GM23338 (cell line): ENCODE results near the gene CDON. TPM values are rescaled to one million over a fixed set of nuclear protein-coding genes. Genes with fewer than 3 reads are reported as not detected.

Experiments
- ATAC-seq: fragments of 200-7000 bp; cut with Tn5 transposase; 3 replicates; pipeline ENCODE4 v1.9.1; 2020
- DNase-seq: peaks from one replicate; pipeline ENCODE4 v3.0.0-alpha.2; 2015; ENCODE audit warnings: low spot score
- H2AFZ ChIP-seq: fragments of 200-600 bp; sonication (generic); 2 replicates; pipeline ENCODE4 v1.8.0; 2016; ENCODE audit warnings: antibody characterized with exemption, mild to moderate bottlenecking, moderate library complexity
- H3F3A ChIP-seq: fragments of 200-600 bp; sonication (generic); replicated peaks from 2 replicates; pipeline ENCODE4 v1.8.0; 2017; ENCODE audit warnings: antibody characterized with exemption, mixed run types, low read depth
- H3K27ac ChIP-seq: fragments of 200-600 bp; sonication (generic); 2 replicates; pipeline ENCODE4 v1.6.1; 2016; ENCODE audit warnings: low read depth
- H3K27me3 ChIP-seq: fragments of 200-600 bp; sonication (generic); 2 replicates; pipeline ENCODE4 v1.8.0; 2016; ENCODE audit warnings: mild to moderate bottlenecking, mixed run types, moderate library complexity; ENCODE audit not compliant: insufficient read depth
- H3K36me3 ChIP-seq: fragments of 200-600 bp; sonication (generic); 2 replicates; pipeline ENCODE4 v1.8.0; 2016; ENCODE audit warnings: mild to moderate bottlenecking; ENCODE audit not compliant: insufficient read depth
- H3K4me1 ChIP-seq: fragments of 200-600 bp; sonication (generic); 2 replicates; pipeline ENCODE4 v1.8.0; 2016; ENCODE audit warnings: mild to moderate bottlenecking, moderate library complexity; ENCODE audit not compliant: insufficient read depth
- H3K4me2 ChIP-seq: fragments of 200-600 bp; sonication (generic); 2 replicates; pipeline ENCODE4 v1.7.1; 2017; ENCODE audit warnings: mixed run types
- H3K4me3 ChIP-seq: fragments of 200-600 bp; sonication (generic); 2 replicates; pipeline ENCODE4 v1.6.1; 2016; ENCODE audit warnings: mixed run types
- H3K79me2 ChIP-seq: fragments of 200-600 bp; sonication (generic); replicated peaks from 2 replicates; pipeline ENCODE4 v1.8.0; 2017; ENCODE audit warnings: mild to moderate bottlenecking; ENCODE audit not compliant: insufficient read depth
- H3K9me2 ChIP-seq: fragments of 200-600 bp; sonication (generic); 2 replicates; pipeline ENCODE4 v1.8.0; 2017; ENCODE audit not compliant: insufficient read depth
- H4K20me1 ChIP-seq: fragments of 200-600 bp; sonication (generic); replicated peaks from 2 replicates; pipeline ENCODE4 v1.8.0; 2017; ENCODE audit warnings: mild to moderate bottlenecking; ENCODE audit not compliant: insufficient read depth
- H3K27ac Mint-ChIP-seq: 2 replicates; pipeline ENCODE4 v1.8.0; 2020; ENCODE audit warnings: inconsistent platforms, mild to moderate bottlenecking, moderate library complexity, mixed read lengths
- H3K27me3 Mint-ChIP-seq: 3 replicates; pipeline ENCODE4 v1.8.0; 2022; ENCODE audit warnings: low read depth, mild to moderate bottlenecking, moderate library complexity, mixed read lengths, inconsistent platforms; ENCODE audit not compliant: insufficient read depth, poor library complexity
- H3K36me3 Mint-ChIP-seq: 3 replicates; pipeline ENCODE4 v1.8.0; 2021; ENCODE audit warnings: low read depth, mild to moderate bottlenecking, inconsistent platforms, moderate library complexity, mixed read lengths
- H3K4me1 Mint-ChIP-seq: 3 replicates; pipeline ENCODE4 v1.8.0; 2020; ENCODE audit warnings: mild to moderate bottlenecking, inconsistent platforms, mixed read lengths
- H3K4me3 Mint-ChIP-seq: 3 replicates; pipeline ENCODE4 v1.8.0; 2021; ENCODE audit warnings: moderate library complexity, mild to moderate bottlenecking, inconsistent platforms, mixed read lengths
- H3K9me3 Mint-ChIP-seq: 3 replicates; pipeline ENCODE4 v1.8.0; 2020; ENCODE audit warnings: moderate library complexity, mild to moderate bottlenecking, inconsistent platforms, mixed read lengths
- CREB1 ChIP-seq: fragments of 250-450 bp; sonication (Bioruptor Pico); IDR thresholded peaks from 2 replicates; pipeline ENCODE4 v1.5.0; 2020; ENCODE audit warnings: low read depth, mild to moderate bottlenecking, moderate library complexity
- CTCF ChIP-seq, 2 experiments: fragments of 200-600 bp in 1 of 2; sonication (generic) in 1 of 2; conservative IDR thresholded peaks; 2 replicates each; pipeline versions ENCODE4 v1.5.1 to v1.6.1; 2016 to 2017; ENCODE audit warnings: antibody characterized with exemption in 2 of 2, low read depth in 2 of 2, mild to moderate bottlenecking in 2 of 2, moderate library complexity in 1 of 2
- EZH2 ChIP-seq: fragments of 200-600 bp; sonication (generic); IDR thresholded peaks from one replicate; pipeline ENCODE4 v1.8.0; 2017; ENCODE audit warnings: antibody characterized with exemption, mild to moderate bottlenecking, low read depth; ENCODE audit not compliant: unreplicated experiment
- EZH2phosphoT487 ChIP-seq: fragments of 200-600 bp; sonication (generic); IDR thresholded peaks from one replicate; pipeline ENCODE4 v1.8.1; 2018; ENCODE audit warnings: antibody characterized with exemption; ENCODE audit not compliant: unreplicated experiment
- JUNB ChIP-seq: IDR thresholded peaks from one replicate; pipeline ENCODE4 v1.6.1; 2016; ENCODE audit warnings: antibody characterized with exemption; ENCODE audit not compliant: unreplicated experiment
- NANOG ChIP-seq: IDR thresholded peaks from 2 replicates; pipeline ENCODE4 v1.6.1; 2016; ENCODE audit warnings: antibody characterized with exemption, borderline replicate concordance
- POLR2AphosphoS5 ChIP-seq: IDR thresholded peaks from 2 replicates; pipeline ENCODE4 v1.6.1; 2016; ENCODE audit warnings: antibody characterized with exemption, low read depth
- ZNF114 ChIP-seq: fragments of 250-450 bp; sonication (Bioruptor Pico); IDR thresholded peaks from 2 replicates; pipeline ENCODE4 v1.5.0; 2020; ENCODE audit warnings: mild to moderate bottlenecking, moderate library complexity
- ZNF462 ChIP-seq: fragments of 250-450 bp; sonication (Bioruptor Pico); IDR thresholded peaks from 2 replicates; pipeline ENCODE4 v1.5.0; 2020; ENCODE audit warnings: mild to moderate bottlenecking, moderate library complexity
- polyA plus RNA-seq: library from polyadenylated mRNA; unstranded; fragments of >200 nt; fragmentation: Nextera tagmentation; extraction: Ambion mirVana; gene quantifications from 2 replicates; pipeline ENCODE4 v1.2.1, GENCODE V29; 2016
- total RNA-seq: library from RNA; depleted of rRNA; stranded (reverse); fragments of >200 nt; shearing (Covaris generic); gene quantifications from 2 replicates; pipeline ENCODE4 v1.2.3, GENCODE V29; 2014
- TF ChIP-seq, protein P1 (sequence below): IDR thresholded peaks from 2 replicates; pipeline ENCODE4 v1.6.1; 2016; ENCODE audit warnings: antibody characterized with exemption
- TF ChIP-seq, protein P2 (sequence below): IDR thresholded peaks from one replicate; pipeline ENCODE4 v1.6.1; 2018; ENCODE audit warnings: antibody characterized with exemption; ENCODE audit not compliant: unreplicated experiment

CDON gene
- total and polyA plus RNA-seq, 2 experiments from 2014 or later: 4.1 to 35.5 TPM

- no peak for TF ChIP-seq ZNF462 (CRISPR knock-in tag)
- no peak for TF ChIP-seq POLR2AphosphoS5
- TF ChIP-seq ZNF114 (CRISPR knock-in tag): no peak
- TF ChIP-seq JUNB: no peak
- TF ChIP-seq, protein P1, sequence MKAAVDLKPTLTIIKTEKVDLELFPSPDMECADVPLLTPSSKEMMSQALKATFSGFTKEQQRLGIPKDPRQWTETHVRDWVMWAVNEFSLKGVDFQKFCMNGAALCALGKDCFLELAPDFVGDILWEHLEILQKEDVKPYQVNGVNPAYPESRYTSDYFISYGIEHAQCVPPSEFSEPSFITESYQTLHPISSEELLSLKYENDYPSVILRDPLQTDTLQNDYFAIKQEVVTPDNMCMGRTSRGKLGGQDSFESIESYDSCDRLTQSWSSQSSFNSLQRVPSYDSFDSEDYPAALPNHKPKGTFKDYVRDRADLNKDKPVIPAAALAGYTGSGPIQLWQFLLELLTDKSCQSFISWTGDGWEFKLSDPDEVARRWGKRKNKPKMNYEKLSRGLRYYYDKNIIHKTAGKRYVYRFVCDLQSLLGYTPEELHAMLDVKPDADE: no peak
- no peak for TF ChIP-seq CTCF (conservative IDR thresholded peaks at IDR 0.05; ENCODE audit: low read depth in 2 of 2)
These were observed 86.5 kb downstream of the CDON start (continued) for GRCh38 chr11:125976156-125976555.

GRCh38 chr11:125975634-125976033 lies 87.0 kb downstream of the CDON start:
- Histone ChIP-seq H3K27me3 (no peaks in the 10 kb centered on the region), H3K4me1 (0 out of 2 replicates have a peak, but pooled peaks cover 9% of the 10 kb centered on the region), H3K27ac (no peak overlapping the region), H4K20me1 (no peaks in the 10 kb centered on the region), H3F3A (no peaks in the 10 kb centered on the region), H3K79me2 (no peaks in the 10 kb centered on the region), H3K4me3 (no peak overlapping the region), H3K4me2 (no peak overlapping the region), H2AFZ (no peak overlapping the region), H3K9me2 (no peaks in the 10 kb centered on the region), H3K36me3 (no peaks in the 10 kb centered on the region)
- Mint-ChIP-seq H3K27ac (no peak overlapping the region), H3K4me1 (peaks cover 19% of the 10 kb centered on the region), H3K9me3 (no peaks in the 10 kb centered on the region), H3K27me3 (no peaks in the 10 kb centered on the region), H3K36me3 (no peaks in the 10 kb centered on the region), H3K4me3 (no peak overlapping the region)
- no peak for ATAC-seq
- DNase-seq: no peak
- no peak for TF ChIP-seq EZH2phosphoT487
- TF ChIP-seq NANOG: no peak
- TF ChIP-seq ZNF114 (CRISPR knock-in tag): no peak
- no peak for TF ChIP-seq CREB1 (CRISPR knock-in tag)
- no peak for TF ChIP-seq POLR2AphosphoS5
- no peak for TF ChIP-seq EZH2
- TF ChIP-seq, protein P1: no peak
- TF ChIP-seq, protein P2, sequence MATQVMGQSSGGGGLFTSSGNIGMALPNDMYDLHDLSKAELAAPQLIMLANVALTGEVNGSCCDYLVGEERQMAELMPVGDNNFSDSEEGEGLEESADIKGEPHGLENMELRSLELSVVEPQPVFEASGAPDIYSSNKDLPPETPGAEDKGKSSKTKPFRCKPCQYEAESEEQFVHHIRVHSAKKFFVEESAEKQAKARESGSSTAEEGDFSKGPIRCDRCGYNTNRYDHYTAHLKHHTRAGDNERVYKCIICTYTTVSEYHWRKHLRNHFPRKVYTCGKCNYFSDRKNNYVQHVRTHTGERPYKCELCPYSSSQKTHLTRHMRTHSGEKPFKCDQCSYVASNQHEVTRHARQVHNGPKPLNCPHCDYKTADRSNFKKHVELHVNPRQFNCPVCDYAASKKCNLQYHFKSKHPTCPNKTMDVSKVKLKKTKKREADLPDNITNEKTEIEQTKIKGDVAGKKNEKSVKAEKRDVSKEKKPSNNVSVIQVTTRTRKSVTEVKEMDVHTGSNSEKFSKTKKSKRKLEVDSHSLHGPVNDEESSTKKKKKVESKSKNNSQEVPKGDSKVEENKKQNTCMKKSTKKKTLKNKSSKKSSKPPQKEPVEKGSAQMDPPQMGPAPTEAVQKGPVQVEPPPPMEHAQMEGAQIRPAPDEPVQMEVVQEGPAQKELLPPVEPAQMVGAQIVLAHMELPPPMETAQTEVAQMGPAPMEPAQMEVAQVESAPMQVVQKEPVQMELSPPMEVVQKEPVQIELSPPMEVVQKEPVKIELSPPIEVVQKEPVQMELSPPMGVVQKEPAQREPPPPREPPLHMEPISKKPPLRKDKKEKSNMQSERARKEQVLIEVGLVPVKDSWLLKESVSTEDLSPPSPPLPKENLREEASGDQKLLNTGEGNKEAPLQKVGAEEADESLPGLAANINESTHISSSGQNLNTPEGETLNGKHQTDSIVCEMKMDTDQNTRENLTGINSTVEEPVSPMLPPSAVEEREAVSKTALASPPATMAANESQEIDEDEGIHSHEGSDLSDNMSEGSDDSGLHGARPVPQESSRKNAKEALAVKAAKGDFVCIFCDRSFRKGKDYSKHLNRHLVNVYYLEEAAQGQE: no peak
